GM23338 (cell line): ENCODE measurements around the gene GAL3ST2. TPM values are rescaled to one million over a fixed set of nuclear protein-coding genes. Genes with fewer than 3 reads are reported as not detected.

ENCODE experiments used
- ATAC-seq: fragments of 200-7000 bp; cut with Tn5 transposase; 3 replicates; pipeline ENCODE4 v1.9.1; 2020
- DNase-seq: peaks from one replicate; pipeline ENCODE4 v3.0.0-alpha.2; 2015; ENCODE audit warnings: low spot score
- H2AFZ ChIP-seq: fragments of 200-600 bp; sonication (generic); 2 replicates; pipeline ENCODE4 v1.8.0; 2016; ENCODE audit warnings: antibody characterized with exemption, mild to moderate bottlenecking, moderate library complexity
- H3F3A ChIP-seq: fragments of 200-600 bp; sonication (generic); replicated peaks from 2 replicates; pipeline ENCODE4 v1.8.0; 2017; ENCODE audit warnings: antibody characterized with exemption, mixed run types, low read depth
- H3K27ac ChIP-seq: fragments of 200-600 bp; sonication (generic); 2 replicates; pipeline ENCODE4 v1.6.1; 2016; ENCODE audit warnings: low read depth
- H3K27me3 ChIP-seq: fragments of 200-600 bp; sonication (generic); 2 replicates; pipeline ENCODE4 v1.8.0; 2016; ENCODE audit warnings: mild to moderate bottlenecking, mixed run types, moderate library complexity; ENCODE audit not compliant: insufficient read depth
- H3K36me3 ChIP-seq: fragments of 200-600 bp; sonication (generic); 2 replicates; pipeline ENCODE4 v1.8.0; 2016; ENCODE audit warnings: mild to moderate bottlenecking; ENCODE audit not compliant: insufficient read depth
- H3K4me1 ChIP-seq: fragments of 200-600 bp; sonication (generic); 2 replicates; pipeline ENCODE4 v1.8.0; 2016; ENCODE audit warnings: mild to moderate bottlenecking, moderate library complexity; ENCODE audit not compliant: insufficient read depth
- H3K4me2 ChIP-seq: fragments of 200-600 bp; sonication (generic); 2 replicates; pipeline ENCODE4 v1.7.1; 2017; ENCODE audit warnings: mixed run types
- H3K4me3 ChIP-seq: fragments of 200-600 bp; sonication (generic); 2 replicates; pipeline ENCODE4 v1.6.1; 2016; ENCODE audit warnings: mixed run types
- H3K79me2 ChIP-seq: fragments of 200-600 bp; sonication (generic); replicated peaks from 2 replicates; pipeline ENCODE4 v1.8.0; 2017; ENCODE audit warnings: mild to moderate bottlenecking; ENCODE audit not compliant: insufficient read depth
- H3K9me2 ChIP-seq: fragments of 200-600 bp; sonication (generic); 2 replicates; pipeline ENCODE4 v1.8.0; 2017; ENCODE audit not compliant: insufficient read depth
- H4K20me1 ChIP-seq: fragments of 200-600 bp; sonication (generic); replicated peaks from 2 replicates; pipeline ENCODE4 v1.8.0; 2017; ENCODE audit warnings: mild to moderate bottlenecking; ENCODE audit not compliant: insufficient read depth
- H3K27ac Mint-ChIP-seq: 2 replicates; pipeline ENCODE4 v1.8.0; 2020; ENCODE audit warnings: inconsistent platforms, mild to moderate bottlenecking, moderate library complexity, mixed read lengths
- H3K27me3 Mint-ChIP-seq: 3 replicates; pipeline ENCODE4 v1.8.0; 2022; ENCODE audit warnings: low read depth, mild to moderate bottlenecking, moderate library complexity, mixed read lengths, inconsistent platforms; ENCODE audit not compliant: insufficient read depth, poor library complexity
- H3K36me3 Mint-ChIP-seq: 3 replicates; pipeline ENCODE4 v1.8.0; 2021; ENCODE audit warnings: low read depth, mild to moderate bottlenecking, inconsistent platforms, moderate library complexity, mixed read lengths
- H3K4me1 Mint-ChIP-seq: 3 replicates; pipeline ENCODE4 v1.8.0; 2020; ENCODE audit warnings: mild to moderate bottlenecking, inconsistent platforms, mixed read lengths
- H3K4me3 Mint-ChIP-seq: 3 replicates; pipeline ENCODE4 v1.8.0; 2021; ENCODE audit warnings: moderate library complexity, mild to moderate bottlenecking, inconsistent platforms, mixed read lengths
- H3K9me3 Mint-ChIP-seq: 3 replicates; pipeline ENCODE4 v1.8.0; 2020; ENCODE audit warnings: moderate library complexity, mild to moderate bottlenecking, inconsistent platforms, mixed read lengths
- ETS1 ChIP-seq: IDR thresholded peaks from 2 replicates; pipeline ENCODE4 v1.6.1; 2016; ENCODE audit warnings: antibody characterized with exemption
- ZNF114 ChIP-seq: fragments of 250-450 bp; sonication (Bioruptor Pico); IDR thresholded peaks from 2 replicates; pipeline ENCODE4 v1.5.0; 2020; ENCODE audit warnings: mild to moderate bottlenecking, moderate library complexity
- ZNF462 ChIP-seq: fragments of 250-450 bp; sonication (Bioruptor Pico); IDR thresholded peaks from 2 replicates; pipeline ENCODE4 v1.5.0; 2020; ENCODE audit warnings: mild to moderate bottlenecking, moderate library complexity
- polyA plus RNA-seq: library from polyadenylated mRNA; unstranded; fragments of >200 nt; fragmentation: Nextera tagmentation; extraction: Ambion mirVana; gene quantifications from 2 replicates; pipeline ENCODE4 v1.2.1, GENCODE V29; 2016
- total RNA-seq: library from RNA; depleted of rRNA; stranded (reverse); fragments of >200 nt; shearing (Covaris generic); gene quantifications from 2 replicates; pipeline ENCODE4 v1.2.3, GENCODE V29; 2014

The GAL3ST2 gene
- total and polyA plus RNA-seq, 2 experiments from 2014 or later: 0.19 to 0.24 TPM

- TF ChIP-seq ZNF462: no peak
These were observed 66.9 kb downstream of the GAL3ST2 start (continued) for GRCh38 chr2:241843321-241844065.

- no peaks in the 10 kb centered on the region for H3K9me2 ChIP-seq
- no peak overlapping the region for H3K27ac Mint-ChIP-seq
- TF ChIP-seq ZNF114 (CRISPR knock-in tag) (no peak), ETS1 (no peak)
- no peaks in the 10 kb centered on the region for H3K36me3 Mint-ChIP-seq
- peak; percentile 73 for DNase-seq
- H3K9me3 Mint-ChIP-seq: no peaks in the 10 kb centered on the region
- peak overlapping the region; percentile 66; the same call in 1 of the 2 replicates for H3K4me2 ChIP-seq
- H4K20me1 ChIP-seq: no peaks in the 10 kb centered on the region
- peak overlapping the region; percentile 77 for H3K4me3 Mint-ChIP-seq
- H3K4me3 ChIP-seq: peak overlapping the region; percentile 51; the same call in 1 of the 2 replicates
- H3K4me1 Mint-ChIP-seq: peaks cover 7% of the 10 kb centered on the region
- no peak overlapping the region for H3K27ac ChIP-seq
- H3K27me3 Mint-ChIP-seq: peaks cover 37% of the 10 kb centered on the region
- no peaks in the 10 kb centered on the region; the same call in 1 of the 2 replicates for H3K4me1 ChIP-seq
- no peaks in the 10 kb centered on the region for H3K79me2 ChIP-seq
- H3K27me3 ChIP-seq: peaks cover 22% of the 10 kb centered on the region
- no peak overlapping the region for H2AFZ ChIP-seq
- peak; percentile 76 for ATAC-seq
- no peaks in the 10 kb centered on the region for H3F3A ChIP-seq
- no peaks in the 10 kb centered on the region for H3K36me3 ChIP-seq
These were observed 67.6 kb downstream of the GAL3ST2 start for GRCh38 chr2:241844066-241844728.
